H1 (cell line): ENCODE measurements around the gene NRXN3. TPM values are rescaled to one million over a fixed set of nuclear protein-coding genes. Genes with fewer than 3 reads are reported as not detected.

Source experiments
- CTCF ChIA-PET: fragments of 300-600 bp; sonication (Branson Sonifier 250); formaldehyde crosslinking; loops from one replicate; lab custom pipeline; 2021; ENCODE audit not compliant: partially characterized antibody; lab: Charles Lee
- POLR2A ChIA-PET: fragments of 300-600 bp; sonication (Branson Sonifier 250); formaldehyde crosslinking; loops from one replicate; lab custom pipeline; 2021; ENCODE audit warnings: inconsistent platforms; ENCODE audit not compliant: partially characterized antibody; lab: Charles Lee
- DNase-seq, 2 experiments: peaks; one replicate each; pipeline versions ENCODE4 v3.0.0 to v3.0.0-alpha.2; 2010 to 2022; ENCODE audit warnings: low spot score in 2 of 2, low read depth in 1 of 2, mixed read lengths in 1 of 2
- FAIRE-seq: peaks from 2 replicates; lab custom pipeline; 2011; peaks lifted over from hg19 to GRCh38; lab: Jason Lieb, UNC
- H2AFZ ChIP-seq: 2 replicates; pipeline ENCODE4 v1.8.1; 2012; ENCODE audit warnings: low read length, inconsistent platforms
- H2AK5ac ChIP-seq: 2 replicates; pipeline ENCODE4 v1.6.1; 2013; ENCODE audit warnings: low read depth, low read length
- H2BK120ac ChIP-seq: replicated peaks from 2 replicates; pipeline ENCODE3; 2013; ENCODE audit warnings: low read depth, low read length, inconsistent platforms
- H2BK12ac ChIP-seq: 2 replicates; pipeline ENCODE4 v1.6.1; 2013; ENCODE audit warnings: low read depth, low read length
- H2BK15ac ChIP-seq: 2 replicates; pipeline ENCODE4 v1.6.1; 2013; ENCODE audit warnings: low read length
- H2BK20ac ChIP-seq: 2 replicates; pipeline ENCODE4 v1.6.1; 2013; ENCODE audit warnings: low read length
- H2BK5ac ChIP-seq: 2 replicates; pipeline ENCODE4 v1.6.1; 2013; ENCODE audit warnings: low read depth, low read length
- H3K14ac ChIP-seq: 2 replicates; pipeline ENCODE4 v1.6.1; 2013; ENCODE audit warnings: inconsistent platforms; ENCODE audit not compliant: insufficient read length
- H3K18ac ChIP-seq: 2 replicates; pipeline ENCODE4 v1.6.1; 2013; ENCODE audit warnings: low read length; ENCODE audit errors: extremely low read depth
- H3K23ac ChIP-seq: 2 replicates; pipeline ENCODE4 v1.6.1; 2013; ENCODE audit warnings: inconsistent platforms; ENCODE audit not compliant: insufficient read length
- H3K23me2 ChIP-seq: 2 replicates; pipeline ENCODE4 v1.6.1; 2013; ENCODE audit warnings: low read depth, low read length
- H3K27ac ChIP-seq: 2 replicates; pipeline ENCODE4 v1.6.1; 2011; ENCODE audit warnings: low read depth, low read length, inconsistent platforms
- H3K27me3 ChIP-seq, 4 experiments: replicated peaks in 1 of 4; 1 replicate in 1 of 4; 2 replicates in 3 of 4; pipeline versions ENCODE4 v1.6.1 to v1.8.1; 2011 to 2013; ENCODE audit warnings: low read length in 3 of 4, mild to moderate bottlenecking in 3 of 4, inconsistent platforms in 2 of 4, mixed read lengths in 2 of 4, moderate library complexity in 1 of 4; ENCODE audit not compliant: control insufficient read depth in 3 of 4, insufficient read depth in 3 of 4; ENCODE audit errors: extremely low read depth in 1 of 4
- H3K36me3 ChIP-seq, 4 experiments: 2 replicates each; pipeline versions ENCODE4 v1.6.1 to v1.8.1; 2011 to 2013; ENCODE audit warnings: mild to moderate bottlenecking in 4 of 4, low read length in 3 of 4, moderate library complexity in 2 of 4, control low read depth in 1 of 4, inconsistent platforms in 1 of 4; ENCODE audit not compliant: insufficient read depth in 4 of 4, control insufficient read depth in 2 of 4
- H3K4ac ChIP-seq: replicated peaks from 2 replicates; pipeline ENCODE3; 2013; ENCODE audit warnings: low read length, low read depth, mixed read lengths, inconsistent platforms; ENCODE audit not compliant: insufficient read length
- H3K4me1 ChIP-seq, 4 experiments: replicated peaks in 1 of 4; 1 replicate in 1 of 4; 2 replicates in 3 of 4; pipeline versions ENCODE4 v1.6.1 to v1.8.1; 2011 to 2013; ENCODE audit warnings: low read length in 3 of 4, inconsistent platforms in 2 of 4, mixed read lengths in 1 of 4; ENCODE audit not compliant: insufficient read depth in 4 of 4, control insufficient read depth in 3 of 4
- H3K4me2 ChIP-seq, 2 experiments: 2 replicates each; pipeline versions ENCODE4 v1.6.1 to v1.8.1; 2011 to 2013; ENCODE audit warnings: low read depth in 2 of 2, low read length in 2 of 2, control low read depth in 1 of 2, inconsistent platforms in 1 of 2, mild to moderate bottlenecking in 1 of 2; ENCODE audit not compliant: insufficient read depth in 1 of 2
- H3K4me3 ChIP-seq, 4 experiments: fragments of 200-600, 300-600 bp in 1 of 4; sonication (generic), shearing (Covaris generic), sonication (Bioruptor Twin) in 1 of 4; 2 replicates each; pipeline versions ENCODE4 v1.5.1 to v1.8.1; 2011 to 2016; ENCODE audit warnings: low read length in 4 of 4, low read depth in 3 of 4, control low read depth in 2 of 4, inconsistent platforms in 2 of 4, mild to moderate bottlenecking in 2 of 4, mixed read lengths in 1 of 4, moderate library complexity in 1 of 4; ENCODE audit not compliant: insufficient read depth in 2 of 4; ENCODE audit errors: extremely low read depth in 1 of 4
- H3K56ac ChIP-seq: replicated peaks from 2 replicates; pipeline ENCODE3; 2013; ENCODE audit warnings: low read depth, mild to moderate bottlenecking, mixed read lengths, low read length, inconsistent platforms; ENCODE audit not compliant: insufficient read length
- H3K79me1 ChIP-seq: 2 replicates; pipeline ENCODE4 v1.6.1; 2013; ENCODE audit warnings: low read depth, low read length, control low read depth
- H3K79me2 ChIP-seq, 2 experiments: 2 replicates each; pipeline versions ENCODE4 v1.6.1 to v1.8.1; 2012 to 2013; ENCODE audit warnings: low read length in 2 of 2, mild to moderate bottlenecking in 2 of 2, inconsistent platforms in 1 of 2; ENCODE audit not compliant: insufficient read depth in 2 of 2, control insufficient read depth in 1 of 2
- H3K9ac ChIP-seq, 4 experiments: replicated peaks in 1 of 4; 1 replicate in 1 of 4; 2 replicates in 3 of 4; pipeline versions ENCODE4 v1.6.1 to v1.8.1; 2011 to 2013; ENCODE audit warnings: low read depth in 3 of 4, low read length in 3 of 4, control low read depth in 2 of 4, mild to moderate bottlenecking in 2 of 4, moderate library complexity in 2 of 4, inconsistent platforms in 1 of 4; ENCODE audit errors: extremely low read depth in 1 of 4
- H3K9me3 ChIP-seq, 2 experiments: 2 replicates each; pipeline versions ENCODE4 v1.6.1 to v1.8.1; 2012 to 2013; ENCODE audit warnings: mild to moderate bottlenecking in 2 of 2, moderate library complexity in 2 of 2, control low read depth in 1 of 2, inconsistent platforms in 1 of 2, low read depth in 1 of 2, low read length in 1 of 2, mixed read lengths in 1 of 2; ENCODE audit not compliant: insufficient read depth in 2 of 2
- H4K20me1 ChIP-seq, 2 experiments: replicated peaks in 1 of 2; 2 replicates each; pipeline versions ENCODE3 to v1.8.1; 2011 to 2013; ENCODE audit warnings: inconsistent platforms in 2 of 2, low read length in 2 of 2, mild to moderate bottlenecking in 1 of 2; ENCODE audit not compliant: insufficient read depth in 2 of 2, control insufficient read depth in 1 of 2
- H4K5ac ChIP-seq: 2 replicates; pipeline ENCODE4 v1.6.1; 2013; ENCODE audit warnings: low read length, low read depth, mixed read lengths, inconsistent platforms; ENCODE audit not compliant: insufficient read length
- H4K8ac ChIP-seq: 2 replicates; pipeline ENCODE4 v1.8.0; 2013; ENCODE audit warnings: mild to moderate bottlenecking, moderate library complexity, low read length, inconsistent platforms; ENCODE audit not compliant: insufficient read depth; ENCODE audit errors: extremely low read depth
- H4K91ac ChIP-seq: replicated peaks from 2 replicates; pipeline ENCODE3; 2013; ENCODE audit warnings: low read length, mixed read lengths, inconsistent platforms; ENCODE audit not compliant: insufficient read length
- ATF2 ChIP-seq: IDR thresholded peaks from 2 replicates; pipeline ENCODE4 v1.6.1; 2012; ENCODE audit warnings: low read length, inconsistent platforms
- BCL11A ChIP-seq, 2 experiments: IDR thresholded peaks; one replicate each; pipeline ENCODE4 v1.6.1; 2011; ENCODE audit warnings: low read depth in 2 of 2, low read length in 2 of 2, mild to moderate bottlenecking in 2 of 2
- CBX5 ChIP-seq: fragments of 300-800, 300-1000 bp; sonication (generic); IDR thresholded peaks from 2 replicates; pipeline ENCODE4 v1.7.1; 2016; ENCODE audit warnings: antibody characterized with exemption, low read length, low read depth
- CHD2 ChIP-seq: IDR thresholded peaks from 2 replicates; pipeline ENCODE4 v1.6.1; 2012; ENCODE audit warnings: low read length, improper control_type of control experiment
- CTBP2 ChIP-seq: IDR thresholded peaks from 2 replicates; pipeline ENCODE4 v1.7.0; 2011; ENCODE audit warnings: borderline replicate concordance, mild to moderate bottlenecking, moderate library complexity, mixed read lengths, low read length; ENCODE audit not compliant: insufficient read depth, insufficient read length
- HDAC2 ChIP-seq, 2 experiments: fragments of 300-600 bp in 1 of 2; sonication (generic) in 1 of 2; IDR thresholded peaks; 2 replicates each; pipeline ENCODE4 v1.6.1; 2011 to 2012; ENCODE audit warnings: low read depth in 2 of 2, low read length in 2 of 2, mild to moderate bottlenecking in 2 of 2, moderate library complexity in 2 of 2, borderline replicate concordance in 1 of 2, inconsistent platforms in 1 of 2
- JUN ChIP-seq: IDR thresholded peaks from 2 replicates; pipeline ENCODE4 v1.6.1; 2011; ENCODE audit warnings: low read depth, mild to moderate bottlenecking, improper control_type of control experiment, low read length
- MAFK ChIP-seq: IDR thresholded peaks from 2 replicates; pipeline ENCODE4 v1.6.1; 2012; ENCODE audit warnings: low read depth, mild to moderate bottlenecking, improper control_type of control experiment, low read length
- MAX ChIP-seq: IDR thresholded peaks from 2 replicates; pipeline ENCODE4 v1.6.1; 2012; ENCODE audit warnings: inconsistent platforms
- RAD21 ChIP-seq, 2 experiments: IDR thresholded peaks in 1 of 2; conservative IDR thresholded peaks in 1 of 2; 2 replicates each; pipeline ENCODE4 v1.6.1; 2011; ENCODE audit warnings: low read depth in 2 of 2, low read length in 2 of 2, improper control_type of control experiment in 1 of 2, inconsistent platforms in 1 of 2, mild to moderate bottlenecking in 1 of 2, moderate library complexity in 1 of 2
- RXRA ChIP-seq: IDR thresholded peaks from 2 replicates; pipeline ENCODE4 v1.6.1; 2011; ENCODE audit warnings: low read depth, mild to moderate bottlenecking, low read length, moderate library complexity; ENCODE audit not compliant: insufficient read depth
- SIX5 ChIP-seq: IDR thresholded peaks from 2 replicates; pipeline ENCODE4 v1.6.1; 2011; ENCODE audit warnings: mild to moderate bottlenecking, low read depth, low read length
- whole genome bisulfite sequencing, 2 experiments: shearing (Covaris generic) in 1 of 2; methylation state at CpG; one replicate each; pipeline versions ENCODE4 v1.1.6 to v1.1.7; 2013 to 2015; ENCODE audit warnings: low lambda C conversion rate in 2 of 2, mixed read lengths in 2 of 2, inconsistent platforms in 1 of 2, low coverage in 1 of 2, missing lambda C conversion rate in 1 of 2; ENCODE audit not compliant: insufficient replicate concordance in 2 of 2, insufficient coverage in 1 of 2, insufficient read length in 1 of 2; ENCODE audit errors: extremely low coverage in 1 of 2, missing lambda C conversion rate in 1 of 2; 5-methylcytosine and 5-hydroxymethylcytosine counted together
- polyA plus RNA-seq, 7 experiments: library from polyadenylated mRNA; depleted of rRNA in 3 of 7; stranded (reverse) in 5 of 7; unstranded in 2 of 7; fragments of >200 nt in 5 of 7; fragments of 200-250 nt in 2 of 7; gene quantifications; 1 replicate in 5 of 7; 2 replicates in 1 of 7; 4 replicates in 1 of 7; pipeline versions ENCODE4 v1.2.1 to v1.2.3, GENCODE V29; 2011 to 2013; ENCODE audit warnings: missing spikeins in 2 of 7, mixed read lengths in 2 of 7
- total RNA-seq: library from RNA; stranded (reverse); fragmentation: NEBNext Ultra II Directional; extraction: Animal tissue kit (Norgen Biotek cat#: 25700); gene quantifications from 2 replicates; pipeline ENCODE4 v1.2.1, GENCODE V29; 2021

The NRXN3 gene
- total and polyA plus RNA-seq, 2 of the 8 experiments (the other 6 are each of a cell fraction or from before 2014, with no cell fraction given), result 2.6 to 4.1 TPM

GRCh38 chr14:79911744-79912143 lies 1741.6 kb downstream of the NRXN3 start:
- FAIRE-seq, result no peak
- H2BK120ac ChIP-seq, result no peak overlapping the region
- no peak for DNase-seq
- H3K27ac ChIP-seq, result no peak overlapping the region
- no peak overlapping the region for H3K18ac ChIP-seq
- no peak overlapping the region for H2BK12ac ChIP-seq
- no peak overlapping the region for H4K8ac ChIP-seq
- H2BK20ac ChIP-seq, result no peak overlapping the region
- ChIA-PET POLR2A (no interaction called here), CTCF (interaction anchor here (0.7 to 1.2 kb wide), 4 partner anchors 12 to 217 kb away, joined by 3 to 4 read pairs (median 4); no protein-coding TSS in a partner anchor)
- 83% methylated on average over 4 of the region's 4 CpGs; no CpG with 5 or more reads in 1 of the 2 experiments for WGBS, 2 experiments
- H3K9ac ChIP-seq, result no peak overlapping the region
- no peak overlapping the region for H3K4me2 ChIP-seq
- no peak overlapping the region for H3K4me3 ChIP-seq
- H3K79me2 ChIP-seq, result no peaks in the 10 kb centered on the region
- H4K5ac ChIP-seq, result no peak overlapping the region
- H2BK5ac ChIP-seq, result no peak overlapping the region
- H3K4me1 ChIP-seq, result no peaks in the 10 kb centered on the region
- H3K14ac ChIP-seq, result no peak overlapping the region
- no peaks in the 10 kb centered on the region for H3K27me3 ChIP-seq
- no peak overlapping the region for H2AK5ac ChIP-seq
- H4K20me1 ChIP-seq, result no peaks in the 10 kb centered on the region
- no peak overlapping the region for H3K4ac ChIP-seq
- no peaks in the 10 kb centered on the region for H3K36me3 ChIP-seq
- H3K9me3 ChIP-seq, result no peaks in the 10 kb centered on the region
- no peak overlapping the region for H2AFZ ChIP-seq
- H3K23ac ChIP-seq, result no peak overlapping the region
- no peaks in the 10 kb centered on the region; the same call in 1 of the 2 replicates for H3K23me2 ChIP-seq
- no peak overlapping the region for H3K56ac ChIP-seq
- H4K91ac ChIP-seq, result no peak overlapping the region
- H2BK15ac ChIP-seq, result no peak overlapping the region
- H3K79me1 ChIP-seq, result no peaks in the 10 kb centered on the region
- TF ChIP-seq CHD2, result no peak
- TF ChIP-seq CTBP2, result no peak
- TF ChIP-seq CBX5, result no peak
- TF ChIP-seq MAX, result no peak
- no peak for TF ChIP-seq JUN
- no peak for TF ChIP-seq RXRA
- no peak for TF ChIP-seq BCL11A (IDR thresholded peaks at IDR 0.05; ENCODE audit: low read depth in 2 of 2, low read length in 2 of 2)
- no peak for TF ChIP-seq MAFK
- TF ChIP-seq SIX5, result no peak
- TF ChIP-seq RAD21 (IDR thresholded peaks at IDR 0.05 in 1 of 2, conservative IDR thresholded peaks at IDR 0.05 in 1 of 2; ENCODE audit: low read depth in 2 of 2, low read length in 2 of 2), result no peak
- no peak for TF ChIP-seq ATF2
- TF ChIP-seq HDAC2 (IDR thresholded peaks at IDR 0.05; ENCODE audit: borderline replicate concordance in 1 of 2, low read depth in 2 of 2, low read length in 2 of 2), result no peak
